Ramos (cell line): ENCODE data around the gene LIG1.
"Not testable (repeated sequence)": the region's sequence is repeated elsewhere in the genome, so short reads cannot be mapped to it uniquely, and the experiment has no call there.

Source experiments
- in situ Hi-C: fragments of 300-500 bp; cut with MboI; formaldehyde crosslinking; loops from one replicate; pipeline ENCODE4 v1.14.3; 2022; ENCODE audit warnings: low sequenced_read_pairs; ENCODE audit not compliant: unreplicated experiment

LIG1 gene

DNA sequence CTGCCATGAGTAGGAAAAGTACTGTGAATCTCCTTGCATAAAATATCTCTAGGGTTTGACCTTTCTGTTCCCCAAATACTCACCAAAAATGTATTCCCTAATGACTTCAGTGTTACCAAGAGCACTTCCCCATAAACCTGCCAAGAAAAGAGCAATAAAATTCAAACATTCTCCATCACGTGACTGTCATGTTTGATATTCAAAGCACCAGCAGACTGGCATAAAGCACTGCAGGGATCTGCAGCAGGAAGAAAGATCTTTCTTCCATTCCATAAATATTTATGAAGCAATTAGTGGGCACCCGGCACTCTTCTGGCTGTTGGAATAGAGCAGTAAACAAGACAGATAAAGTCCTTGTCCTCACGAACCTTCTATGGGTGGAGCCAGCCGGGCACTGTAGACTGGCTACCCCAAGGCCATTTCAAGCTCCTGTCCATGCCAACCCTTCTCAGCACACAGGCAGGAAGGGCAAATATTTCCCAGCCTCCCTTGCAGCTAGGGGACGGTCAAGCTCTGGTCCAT, 79.8 kb downstream of the LIG1 start:
- in situ Hi-C loops, result loop anchor here (10.0 to 25.0 kb wide), 2 partner anchors 46 to 128 kb away; partner anchors contain the start of gene CABP5

DNA sequence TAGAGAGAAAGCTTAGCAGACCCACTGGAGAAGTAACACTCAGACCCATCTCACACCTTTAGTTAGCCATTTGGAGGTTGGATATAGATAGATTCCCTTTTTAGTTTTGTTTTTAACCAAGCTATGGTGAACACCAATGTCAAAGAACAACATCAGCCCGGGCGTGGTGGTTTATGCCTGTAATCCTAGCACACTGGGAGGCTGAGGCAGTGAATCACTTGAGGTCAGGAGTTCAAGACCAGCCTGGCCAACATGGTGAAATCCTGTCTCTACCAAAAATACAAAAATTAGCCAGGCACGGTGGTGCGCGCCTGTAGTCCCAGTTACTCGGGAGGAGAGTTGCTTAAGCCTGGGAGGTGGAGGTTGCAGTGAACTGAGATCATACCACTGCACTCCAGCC, 81.2 kb downstream of the LIG1 start:
- in situ Hi-C loops, result loop anchor here (25.0 kb wide), 1 partner anchor 127 kb away; no protein-coding TSS in a partner anchor

DNA sequence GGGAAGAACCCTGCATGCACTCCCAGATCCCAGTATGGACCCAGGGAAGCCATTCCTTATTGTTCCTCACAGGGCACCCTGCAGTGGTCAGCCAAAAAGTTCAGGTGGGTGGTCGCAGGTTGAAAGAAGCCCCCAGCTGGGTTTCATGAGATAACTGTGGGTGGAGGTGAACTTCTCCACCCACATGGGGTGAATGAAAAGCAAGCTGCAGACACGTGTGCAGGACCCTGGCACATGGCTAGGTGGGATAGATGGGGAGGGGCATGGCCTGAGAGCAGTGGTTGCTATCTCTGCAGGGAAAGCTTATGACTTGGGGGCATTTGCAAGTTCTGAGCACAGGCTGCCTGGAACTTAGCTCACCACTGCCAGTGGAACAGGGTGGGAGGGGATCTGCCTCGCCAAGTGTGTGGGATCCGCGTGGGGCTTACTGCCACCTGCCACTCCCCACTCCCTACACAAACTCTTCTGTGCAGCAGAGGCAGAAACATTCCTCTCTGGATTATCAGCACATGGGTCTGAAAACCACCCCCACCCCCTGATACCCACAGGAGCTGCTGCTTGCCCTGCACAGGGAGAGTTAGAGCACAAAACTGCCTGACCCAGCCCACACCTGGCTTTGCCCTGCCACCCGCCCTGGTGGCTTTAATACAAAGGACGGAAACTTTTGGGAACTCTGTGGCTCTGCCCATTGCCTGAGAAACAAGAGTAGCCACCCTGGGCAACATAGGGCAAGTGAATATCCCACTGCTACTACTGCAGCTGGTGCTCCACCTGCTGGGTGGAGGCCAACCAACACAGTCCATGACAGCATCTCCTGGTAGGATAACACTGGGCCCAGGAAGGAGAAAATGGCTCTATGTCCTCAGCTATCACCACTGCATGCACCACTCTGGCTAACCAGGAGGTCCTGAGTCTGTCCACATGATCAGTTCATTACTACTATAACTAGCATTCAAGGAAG, 84.0 kb downstream of the LIG1 start:
- in situ Hi-C loops, result loop anchor here (25.0 kb wide), 1 partner anchor 124 kb away; no protein-coding TSS in a partner anchor

DNA sequence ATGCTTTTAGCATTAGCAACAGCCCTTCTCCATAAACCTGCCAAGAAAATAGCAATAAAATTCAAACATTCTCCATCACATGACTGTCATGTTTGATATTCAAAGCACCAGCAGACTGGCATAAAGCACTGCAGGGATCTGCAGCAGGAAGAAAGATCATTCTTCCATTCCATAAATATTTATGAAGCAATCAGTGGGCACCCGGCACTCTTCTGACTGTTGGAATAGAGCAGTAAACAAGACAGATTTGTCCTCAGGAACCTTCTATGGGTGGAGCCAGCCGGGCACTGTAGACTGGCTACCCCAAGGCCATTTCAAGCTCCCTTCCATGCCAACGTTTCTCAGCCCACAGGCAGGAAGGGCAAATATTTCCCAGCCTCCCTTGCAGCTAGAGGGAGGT, 85.1 kb downstream of the LIG1 start:
- in situ Hi-C loops, result loop anchor here (25.0 kb wide), 1 partner anchor 123 kb away; no protein-coding TSS in a partner anchor

DNA sequence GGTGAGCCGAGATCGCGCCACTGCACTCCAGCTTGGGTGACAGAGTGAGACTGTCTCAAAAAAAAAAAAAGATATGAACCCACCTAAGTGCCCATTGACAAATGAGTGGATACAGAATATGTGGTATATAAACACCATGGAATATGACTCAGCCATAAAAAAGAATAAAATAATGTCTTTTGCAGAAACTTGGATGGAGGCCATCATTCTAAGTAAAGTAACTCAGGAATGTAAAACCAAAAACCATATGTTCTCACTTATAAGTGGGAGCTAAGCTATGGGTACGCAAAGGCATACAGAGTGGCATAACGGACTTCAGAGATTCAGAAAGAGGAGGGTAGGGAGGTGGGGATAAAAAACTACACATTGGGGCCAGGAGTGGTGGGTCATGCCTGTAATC, 89.0 kb downstream of the LIG1 start:
- in situ Hi-C loops, result loop anchor here (25.0 kb wide), 1 partner anchor 119 kb away; no protein-coding TSS in a partner anchor

DNA sequence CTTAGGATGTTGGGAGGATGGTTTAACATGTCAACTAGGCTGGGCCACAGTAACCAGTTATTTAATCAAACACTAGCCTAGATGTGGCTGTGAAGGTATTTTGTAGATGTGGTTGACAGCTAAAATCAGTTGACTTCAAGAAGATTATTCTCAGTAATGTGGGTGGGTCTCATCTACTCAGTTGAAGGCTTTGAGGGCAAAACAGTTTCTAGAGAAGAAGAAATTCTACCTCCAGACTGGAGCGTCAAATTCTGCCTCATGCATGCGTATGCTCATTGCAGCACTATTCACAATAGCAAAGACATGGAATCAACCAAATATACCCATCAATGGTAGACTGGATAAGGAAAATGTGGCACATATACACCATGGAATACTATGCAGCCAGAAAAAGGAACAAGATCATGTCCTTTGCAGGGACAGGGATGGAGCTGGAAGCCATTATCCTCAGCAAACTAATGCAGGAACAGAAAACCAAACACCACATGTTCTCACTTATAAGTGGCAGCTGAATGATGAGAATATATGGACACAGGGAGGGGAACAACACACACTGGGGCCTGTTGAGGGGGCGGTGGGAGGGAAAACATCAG, 99.9 kb downstream of the LIG1 start:
- in situ Hi-C loops, result not testable (repeated sequence)

DNA sequence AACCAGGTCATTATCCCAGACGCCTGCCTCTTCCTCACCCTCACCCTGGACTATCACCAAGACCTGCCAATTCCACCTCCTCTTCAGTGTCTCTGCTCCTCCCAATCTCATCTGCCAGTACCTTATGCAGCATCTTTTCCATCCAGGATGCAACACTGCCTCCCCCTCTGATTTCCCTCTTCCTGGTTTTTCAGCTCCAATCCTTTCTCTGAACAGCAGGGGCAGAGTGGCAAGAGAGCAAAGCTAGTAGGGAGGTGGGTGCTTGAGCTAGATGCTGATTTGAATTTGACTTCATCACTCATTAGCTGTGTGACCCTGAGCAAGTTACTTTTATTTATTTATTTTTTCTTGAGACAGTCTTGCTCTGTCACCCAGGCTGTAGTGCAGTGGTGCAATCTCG, 100.7 kb downstream of the LIG1 start:
- in situ Hi-C loops, result no loop called here
